ENCODE measurements around the gene CAMK2G.

- TF ChIP-seq CTCF (conservative IDR thresholded peaks at IDR 0.05; ENCODE audit: low read depth in 2 of 2), result no peak
- TF ChIP-seq JUNB (IDR thresholded peaks at IDR 0.05; ENCODE audit: unreplicated experiment), result no peak
- no peak for TF ChIP-seq POLR2AphosphoS5 (IDR thresholded peaks at IDR 0.05; ENCODE audit: low read depth)
Measured at GRCh38 chr10:73858750-73859427, 15.5 kb downstream of the CAMK2G start.

Data from GM23338 (cell line).